ENCODE data around the gene NEDD9.

NEDD9 gene

GRCh38 chr6:11217360-11218101, 14.9 kb downstream of the NEDD9 start:
- no peak for DNase-seq (ENCODE audit: low read depth)

- no peak for DNase-seq (ENCODE audit: low read depth)
Measured at GRCh38 chr6:11215773-11216172, 16.7 kb downstream of the NEDD9 start.

- DNase-seq (ENCODE audit: low read depth): no peak
Measured at GRCh38 chr6:11214901-11215300, 17.6 kb downstream of the NEDD9 start.

- no peak for DNase-seq (ENCODE audit: low read depth)
Measured at GRCh38 chr6:11214084-11214833, 18.2 kb downstream of the NEDD9 start.

GRCh38 chr6:11213422-11214021, 18.9 kb downstream of the NEDD9 start:
- no peak for DNase-seq (ENCODE audit: low read depth)

DNA sequence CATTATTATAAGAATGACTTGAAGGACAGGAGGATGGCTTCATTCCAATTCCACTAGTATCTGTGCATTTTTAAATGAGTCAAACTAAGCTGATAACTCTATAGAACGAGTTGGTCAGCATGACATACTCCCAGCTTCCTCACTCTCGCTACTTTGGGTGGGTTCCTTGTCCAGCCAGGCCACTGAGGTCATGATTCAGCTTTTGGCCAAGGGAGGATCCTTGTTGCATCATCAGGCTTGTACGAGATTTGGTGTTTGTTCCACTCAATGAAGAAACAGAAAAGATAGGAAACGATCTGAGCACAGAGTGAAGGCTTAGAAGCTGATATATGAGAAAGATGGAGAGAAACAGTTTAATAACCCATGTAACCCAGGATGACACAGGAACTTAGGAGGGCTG, 19.8 kb downstream of the NEDD9 start:
- DNase-seq (ENCODE audit: low read depth): no peak

DNA sequence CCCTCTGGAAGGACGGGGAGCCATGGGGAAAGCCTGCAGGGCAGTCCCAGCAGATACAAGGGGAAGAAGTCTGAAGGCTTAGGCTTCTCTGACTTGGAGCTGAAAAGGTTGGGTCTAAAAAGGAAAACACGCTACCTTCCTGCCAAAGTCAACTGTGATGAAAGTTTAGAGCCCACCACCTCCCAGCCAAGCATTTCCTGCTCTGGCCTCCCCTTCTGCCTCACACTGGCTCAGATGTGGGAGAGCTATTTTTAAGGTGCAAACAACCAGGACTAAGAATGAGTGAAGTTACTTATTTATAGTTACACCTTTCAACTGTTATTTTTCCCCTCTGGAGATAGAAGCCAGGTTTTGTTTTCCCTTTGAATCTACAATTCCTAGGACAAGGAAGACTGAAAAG, 21.2 kb downstream of the NEDD9 start:
- no peak for DNase-seq (ENCODE audit: low read depth)

DNA sequence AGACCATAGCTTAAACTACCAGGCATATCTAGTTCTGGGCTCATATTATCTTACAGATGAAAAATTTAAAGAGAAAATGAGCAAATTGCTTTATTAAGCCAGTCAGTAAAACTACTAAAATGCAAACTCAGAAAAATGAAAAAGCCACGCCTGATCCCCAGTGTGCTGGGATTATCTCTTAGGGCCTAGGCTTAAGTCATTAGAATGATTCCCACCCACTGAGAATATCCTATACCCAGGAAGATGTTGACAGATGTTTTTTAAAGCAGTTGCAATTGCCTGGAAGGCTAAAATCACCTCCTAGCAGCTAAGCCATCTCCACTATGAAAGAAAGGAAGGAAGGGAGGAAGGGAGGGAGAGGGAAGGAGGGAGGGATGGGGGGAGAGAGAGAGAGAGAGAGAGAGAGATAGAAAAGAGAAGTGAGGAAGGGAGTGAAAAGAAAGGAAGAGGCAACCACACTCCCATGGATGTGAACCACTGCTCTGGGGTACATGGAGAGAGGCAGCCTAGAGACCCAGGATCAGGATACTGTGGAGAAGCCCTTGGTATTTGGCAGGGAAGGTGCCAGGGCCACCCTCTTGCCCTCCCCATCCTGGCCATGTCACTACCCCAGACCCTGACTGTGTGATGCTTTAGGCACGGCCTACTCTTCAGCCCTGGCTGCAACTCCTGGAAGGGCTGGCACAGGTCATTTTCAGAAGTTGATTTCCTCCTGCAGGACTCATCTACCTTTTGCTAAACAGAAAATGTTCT, 21.9 kb downstream of the NEDD9 start:
- DNase-seq (ENCODE audit: low read depth): no peak

- no peak for DNase-seq (ENCODE audit: low read depth)
Measured at GRCh38 chr6:11209906-11210305, 22.6 kb downstream of the NEDD9 start.

- no peak for DNase-seq (ENCODE audit: low read depth)
Measured at GRCh38 chr6:11209369-11209768, 23.1 kb downstream of the NEDD9 start.

DNA sequence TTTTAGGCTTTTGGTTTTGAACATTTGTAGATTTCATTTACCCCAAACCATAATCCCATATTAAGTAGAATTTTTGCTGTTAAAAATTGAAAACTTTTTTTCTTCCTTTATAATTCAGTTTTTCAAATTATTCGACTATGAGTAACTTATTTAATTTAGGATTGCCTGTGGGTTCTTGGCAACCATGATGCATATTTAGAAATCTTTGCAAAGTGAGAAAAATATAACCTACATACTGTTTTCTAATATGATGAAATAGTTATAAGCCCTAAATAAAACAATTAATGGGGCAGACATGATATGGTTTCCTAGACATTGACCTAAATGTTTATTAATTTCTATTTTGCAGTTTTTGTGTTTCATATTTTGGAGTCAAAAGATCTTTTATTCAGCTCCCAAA, 23.6 kb downstream of the NEDD9 start:
- no peak for DNase-seq (ENCODE audit: low read depth)

DNA sequence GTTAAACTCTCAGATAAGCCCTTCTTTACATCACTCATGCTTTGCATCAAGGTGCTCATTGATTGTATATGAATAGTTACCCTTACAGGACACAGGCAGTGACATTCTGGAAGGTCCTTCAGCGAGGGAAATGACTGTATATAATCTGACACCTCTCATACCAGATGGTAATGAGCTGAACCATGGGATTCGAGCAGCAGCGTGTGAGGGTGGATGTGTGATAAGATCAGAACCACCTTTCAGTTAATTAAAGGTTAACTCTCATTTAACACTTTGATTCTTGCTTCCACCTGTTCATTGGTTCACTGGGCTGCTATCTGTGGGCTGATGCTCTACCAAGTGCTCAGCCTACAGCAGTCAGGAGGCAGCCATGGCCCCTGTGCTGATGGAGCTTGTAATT, 24.2 kb downstream of the NEDD9 start:
- no peak for DNase-seq (ENCODE audit: low read depth)

DNA sequence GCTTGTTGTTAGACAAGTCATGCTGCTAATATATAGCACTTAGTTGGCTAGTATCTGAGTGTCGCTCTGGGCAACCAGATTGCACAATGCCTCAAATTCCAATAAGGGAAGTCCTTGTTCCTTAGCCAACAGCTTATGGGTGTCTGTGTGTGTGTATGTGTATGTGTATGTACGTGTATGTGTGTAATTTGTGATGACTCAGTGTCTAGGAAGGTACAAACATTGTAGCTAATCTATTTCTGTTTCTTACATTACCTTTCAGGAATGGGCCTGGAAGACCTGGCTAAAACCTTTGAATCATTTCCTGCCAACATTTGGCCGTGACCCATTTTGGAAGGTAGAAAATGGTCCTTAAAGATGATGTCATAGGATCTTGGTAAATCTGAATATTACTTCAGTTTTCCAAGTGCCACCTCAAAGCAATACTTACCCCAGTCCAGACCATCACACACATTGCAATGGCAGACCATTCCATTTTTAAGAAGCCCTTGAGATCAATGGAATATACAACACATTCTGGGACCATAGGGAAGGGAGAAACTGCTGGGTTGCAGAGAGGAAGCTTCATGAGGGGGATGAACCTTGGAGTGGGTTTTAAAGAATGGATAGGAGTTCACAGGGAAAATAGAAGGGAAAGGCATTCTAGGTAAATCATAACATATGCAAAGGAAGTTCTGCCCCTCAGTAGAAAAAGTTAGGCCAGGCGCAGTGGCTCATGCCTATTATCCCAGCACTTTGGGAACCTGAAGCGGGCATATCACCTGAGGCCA, 25.1 kb downstream of the NEDD9 start:
- no peak for DNase-seq (ENCODE audit: low read depth)

DNA sequence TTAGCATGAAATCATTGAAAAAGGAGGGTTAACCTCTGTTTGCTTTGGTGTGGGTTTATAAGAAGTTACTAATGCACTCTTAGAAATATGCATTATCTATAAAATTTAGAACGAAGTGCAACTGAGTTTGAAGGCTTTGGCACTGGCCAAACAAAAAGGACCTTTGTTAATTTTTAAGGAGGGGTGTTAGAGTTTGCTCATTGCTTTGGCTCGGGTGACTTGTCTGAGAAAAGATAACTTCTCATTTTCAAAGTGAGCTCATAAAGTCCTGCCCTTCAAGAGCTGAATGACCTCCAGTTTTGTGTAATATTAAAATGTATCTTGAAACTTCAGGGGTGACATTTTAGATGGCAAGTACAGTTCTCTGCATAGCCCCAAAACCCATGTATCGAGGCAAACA, 25.9 kb downstream of the NEDD9 start:
- DNase-seq (ENCODE audit: low read depth): no peak

DNA sequence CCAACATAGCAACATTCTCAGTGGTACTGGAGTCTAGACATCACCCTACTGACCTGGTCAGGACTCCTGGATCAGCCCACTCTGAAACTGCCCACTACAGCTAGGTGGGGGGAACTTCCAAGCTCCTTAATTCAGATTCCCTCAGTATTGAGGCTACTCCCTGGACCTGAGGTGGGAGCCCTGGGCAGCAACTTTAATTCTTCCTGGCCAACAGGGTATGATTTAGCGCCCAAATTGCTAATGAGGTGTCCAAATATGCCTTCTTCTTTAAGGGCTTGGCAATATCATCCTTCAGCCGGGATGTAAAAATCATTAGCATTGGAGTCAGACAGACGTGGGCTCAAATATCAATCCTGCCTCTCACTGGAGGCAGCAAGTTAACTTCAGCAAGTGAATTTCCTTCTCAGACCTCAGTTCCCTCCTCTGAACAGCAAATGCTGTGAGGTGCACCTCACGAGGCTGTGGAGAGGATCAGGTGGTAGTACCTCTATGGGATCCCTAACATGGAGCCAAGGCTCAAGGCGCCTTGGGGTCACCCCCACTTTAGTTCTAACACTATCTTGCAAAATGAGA, 27.6 kb downstream of the NEDD9 start:
- DNase-seq (ENCODE audit: low read depth): no peak

GRCh38 chr6:11204005-11204399, 28.5 kb downstream of the NEDD9 start:
- DNase-seq (ENCODE audit: low read depth): no peak

DNA sequence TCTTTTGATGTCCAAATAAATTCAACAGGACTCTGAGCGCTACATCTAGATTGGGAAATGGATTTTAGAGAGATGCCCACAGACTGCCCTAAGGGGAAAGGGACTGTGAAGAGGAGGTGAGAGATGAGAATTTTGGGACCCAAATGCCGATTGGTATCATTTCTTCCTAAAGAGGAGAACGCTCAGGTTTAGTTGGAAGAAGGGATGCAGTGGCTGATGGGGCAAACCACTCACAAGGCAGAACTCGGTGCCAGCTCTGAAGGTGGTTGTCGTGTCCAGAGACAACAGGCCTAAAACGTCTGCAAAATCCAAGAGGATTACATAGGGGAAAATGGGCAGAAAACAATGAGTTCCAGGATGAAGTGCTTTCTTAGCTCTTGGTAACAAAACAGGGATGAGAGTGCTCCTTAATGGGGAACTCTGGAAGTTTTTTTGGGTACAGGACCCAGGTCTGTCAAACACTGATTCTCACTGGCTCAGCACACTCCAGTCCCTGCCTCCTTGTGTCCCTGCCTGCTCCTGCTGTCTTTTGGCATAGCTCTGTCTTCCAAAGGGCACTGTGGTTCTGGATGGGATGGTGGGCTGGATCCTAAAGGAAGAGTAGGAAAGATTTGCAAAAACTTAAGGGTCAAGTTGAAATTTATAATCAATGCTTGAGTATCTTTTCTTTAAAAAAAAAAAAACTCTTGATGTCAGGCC, 29.0 kb downstream of the NEDD9 start:
- DNase-seq (ENCODE audit: low read depth): no peak

- DNase-seq (ENCODE audit: low read depth): no peak
Measured at GRCh38 chr6:11202513-11203305, 29.8 kb downstream of the NEDD9 start.

GRCh38 chr6:11201772-11202512, 30.5 kb downstream of the NEDD9 start:
- no peak for DNase-seq (ENCODE audit: low read depth)

Data from activated T-cell treated with anti-CD3 and anti-CD28 coated beads for 24 hours (primary cell).